Type B pancreatic cell (in vitro differentiated cells): Measurements from ENCODE around the gene HLA-G. TPM values are rescaled to one million over a fixed set of nuclear protein-coding genes. Genes with fewer than 3 reads are reported as not detected.

Experiments
- DNase-seq: peaks from one replicate; pipeline ENCODE4 v3.0.0; 2021; ENCODE audit warnings: mixed read lengths; ENCODE audit not compliant: unreplicated experiment; ENCODE audit errors: extremely low spot score
- H3K27ac Mint-ChIP-seq: 2 replicates; pipeline ENCODE4 v1.8.0; 2021; ENCODE audit warnings: mild to moderate bottlenecking, mixed read lengths
- H3K27me3 Mint-ChIP-seq: 2 replicates; pipeline ENCODE4 v1.8.0; 2021; ENCODE audit warnings: mixed read lengths
- H3K36me3 Mint-ChIP-seq: 2 replicates; pipeline ENCODE4 v1.8.0; 2021; ENCODE audit warnings: mixed read lengths
- H3K4me1 Mint-ChIP-seq: one replicate; pipeline ENCODE4 v1.8.0; 2021; ENCODE audit warnings: mixed read lengths; ENCODE audit not compliant: unreplicated experiment
- H3K4me3 Mint-ChIP-seq: 2 replicates; pipeline ENCODE4 v1.8.0; 2021; ENCODE audit warnings: mild to moderate bottlenecking, mixed read lengths
- H3K9me3 Mint-ChIP-seq: 2 replicates; pipeline ENCODE4 v1.8.0; 2021; ENCODE audit warnings: mixed read lengths
- CTCF ChIP-seq: fragments of 200-600 bp; sonication (generic); conservative IDR thresholded peaks from 2 replicates; pipeline ENCODE4 v1.5.0; 2021; ENCODE audit warnings: antibody characterized with exemption, mild to moderate bottlenecking
- total RNA-seq: library from RNA; stranded (reverse); gene quantifications from 2 replicates; pipeline ENCODE4 v1.2.1, GENCODE V29; 2021; ENCODE audit warnings: low replicate concordance

The HLA-G gene
- total RNA-seq, 1 donor from 2014 or later: 4.6 TPM

- Mint-ChIP-seq H3K36me3 (no peaks in the 10 kb centered on the region), H3K27ac (no peak overlapping the region), H3K4me1 (no peaks in the 10 kb centered on the region), H3K4me3 (no peak overlapping the region), H3K27me3 (peaks cover 39% of the 10 kb centered on the region), H3K9me3 (no peaks in the 10 kb centered on the region)
- no peak for DNase-seq
- TF ChIP-seq CTCF: no peak
Measured at GRCh38 chr6:29813066-29813465, 14.6 kb upstream of the HLA-G start.

- no peak for TF ChIP-seq CTCF
- no peaks in the 10 kb centered on the region for H3K9me3 Mint-ChIP-seq
- H3K27ac Mint-ChIP-seq: no peak overlapping the region
- no peaks in the 10 kb centered on the region for H3K36me3 Mint-ChIP-seq
- H3K27me3 Mint-ChIP-seq: peaks cover 39% of the 10 kb centered on the region
- no peak overlapping the region for H3K4me3 Mint-ChIP-seq
- no peaks in the 10 kb centered on the region for H3K4me1 Mint-ChIP-seq
- no peak for DNase-seq
Measured at GRCh38 chr6:29813809-29814208, 13.8 kb upstream of the HLA-G start.

- DNase-seq: no peak
- no peak overlapping the region for H3K27ac Mint-ChIP-seq
- no peaks in the 10 kb centered on the region for H3K4me1 Mint-ChIP-seq
- H3K9me3 Mint-ChIP-seq: no peaks in the 10 kb centered on the region
- H3K4me3 Mint-ChIP-seq: no peak overlapping the region
- H3K27me3 Mint-ChIP-seq: peaks cover 45% of the 10 kb centered on the region
- no peak for TF ChIP-seq CTCF
- H3K36me3 Mint-ChIP-seq: no peaks in the 10 kb centered on the region
Measured at GRCh38 chr6:29814379-29815117, 13.1 kb upstream of the HLA-G start.

- no peak for DNase-seq
- H3K27ac Mint-ChIP-seq: no peak overlapping the region
- H3K9me3 Mint-ChIP-seq: no peaks in the 10 kb centered on the region
- no peaks in the 10 kb centered on the region for H3K4me1 Mint-ChIP-seq
- no peak overlapping the region for H3K4me3 Mint-ChIP-seq
- TF ChIP-seq CTCF: no peak
- H3K27me3 Mint-ChIP-seq: peaks cover 41% of the 10 kb centered on the region
- no peaks in the 10 kb centered on the region for H3K36me3 Mint-ChIP-seq
Measured at GRCh38 chr6:29815118-29815750, 12.4 kb upstream of the HLA-G start.

- Mint-ChIP-seq H3K36me3 (no peaks in the 10 kb centered on the region), H3K9me3 (no peaks in the 10 kb centered on the region), H3K27ac (no peak overlapping the region), H3K4me3 (no peak overlapping the region), H3K27me3 (peaks cover 44% of the 10 kb centered on the region), H3K4me1 (no peaks in the 10 kb centered on the region)
- TF ChIP-seq CTCF: no peak
- no peak for DNase-seq
Measured at GRCh38 chr6:29816030-29816429, 11.6 kb upstream of the HLA-G start.
